Measurements from ENCODE around the gene MTG1.
A peak's percentile ranks its signal among the peaks of the same experiment; 100 is the strongest.
"Not testable (repeated sequence)": the region's sequence is repeated elsewhere in the genome, so short reads cannot be mapped to it uniquely, and the experiment has no call there.

MTG1 gene

GRCh38 chr10:133373174-133374090, 20.5 kb upstream of the MTG1 start, which contains the start of gene ECHS1:
Gene ECHS1 (minus strand): TSS chr10:133373354. CDS start chr10:133373333, 21 bp downstream.
- Histone ChIP-seq H3K36me3 (ENCODE audit: control insufficient read depth in 4 of 4, insufficient read depth in 4 of 4, low read length in 3 of 4) (peaks cover 0 to 27% (median 19%) of the 10 kb centered on the region in 4 experiments), H3K27ac (ENCODE audit: insufficient read depth in 1 of 2, low read depth in 1 of 2, low read length in 2 of 2, poor library complexity in 1 of 2, severe bottlenecking in 2 of 2) (peak within 1 kb of the TSS in 1 of 2 experiments; percentile 78)

GRCh38 chr10:133375357-133376115, 18.4 kb upstream of the MTG1 start:
- POLR2A ChIA-PET: no interaction called here
- CTCF ChIA-PET: no interaction called here
- DNase-seq: no peak
- peaks cover 0 to 41% (median 33%) of the 10 kb centered on the region in 4 experiments for H3K4me1 ChIP-seq (ENCODE audit: control extremely low read depth in 1 of 4, control insufficient read depth in 4 of 4, insufficient read depth in 4 of 4, low read length in 3 of 4)
- H3K9me3 ChIP-seq (ENCODE audit: control extremely low read depth in 1 of 5, control insufficient read depth in 4 of 5, insufficient read depth in 2 of 5, low read depth in 1 of 5, low read length in 4 of 5): no peaks in the 10 kb centered on the region
- no peak overlapping the region for H3K27ac ChIP-seq (ENCODE audit: insufficient read depth in 1 of 2, low read depth in 1 of 2, low read length in 2 of 2, poor library complexity in 1 of 2, severe bottlenecking in 2 of 2)
- peaks cover 0 to 3% (median 0%) of the 10 kb centered on the region in 5 experiments for H3K27me3 ChIP-seq (replicated peaks in 2 of 5; ENCODE audit: control insufficient read depth in 4 of 5, insufficient read depth in 5 of 5, low read length in 4 of 5)
- H3K4me3 ChIP-seq (ENCODE audit: control insufficient read depth in 1 of 7, extremely low read depth in 1 of 7, insufficient read depth in 4 of 7, low read depth in 2 of 7, low read length in 6 of 7): no peak overlapping the region
- H3K36me3 ChIP-seq (ENCODE audit: control insufficient read depth in 4 of 4, insufficient read depth in 4 of 4, low read length in 3 of 4): peaks cover 0 to 7% (median 4%) of the 10 kb centered on the region in 4 experiments
- WGBS (ENCODE audit: insufficient coverage): 97% methylated on average over 9 of the region's 12 CpGs

More at GRCh38 chr10:133373174-133374090, 20.5 kb upstream of the MTG1 start, which contains the start of gene ECHS1:
- Histone ChIP-seq H3K9me3 (ENCODE audit: control extremely low read depth in 1 of 5, control insufficient read depth in 4 of 5, insufficient read depth in 2 of 5, low read depth in 1 of 5, low read length in 4 of 5) (no peaks in the 10 kb centered on the region), H3K27me3 (replicated peaks in 2 of 5; ENCODE audit: control insufficient read depth in 4 of 5, insufficient read depth in 5 of 5, low read length in 4 of 5) (peaks cover 0 to 3% (median 0%) of the 10 kb centered on the region in 5 experiments), H3K4me1 (ENCODE audit: control extremely low read depth in 1 of 4, control insufficient read depth in 4 of 4, insufficient read depth in 4 of 4, low read length in 3 of 4) (peaks cover 0 to 24% (median 21%) of the 10 kb centered on the region in 4 experiments), H3K4me3 (ENCODE audit: control insufficient read depth in 1 of 7, extremely low read depth in 1 of 7, insufficient read depth in 4 of 7, low read depth in 2 of 7, low read length in 6 of 7) (peak within 1 kb of the TSS; percentile 69 to 88 (median 76))
- POLR2A ChIA-PET: interaction anchor here (0.5 to 1.1 kb wide), 2 partner anchors 27 to 37 kb away, joined by 3 read pairs; partner anchors contain the start of gene CALY
- CTCF ChIA-PET: interaction anchor here (0.9 kb wide), 1 partner anchor 12 kb away, joined by 3 read pairs; no protein-coding TSS in a partner anchor
- peak; percentile 85 to 92 (median 92) for DNase-seq
- under 1% methylated on average over 30 of the region's 89 CpGs for WGBS (ENCODE audit: insufficient coverage)

- CTCF ChIA-PET: interaction anchor here (2.7 kb wide), 1 partner anchor 47 kb away, joined by 10 read pairs; no protein-coding TSS in a partner anchor
- POLR2A ChIA-PET; H3K36me3 ChIP-seq (ENCODE audit: control insufficient read depth in 4 of 4, insufficient read depth in 4 of 4, low read length in 3 of 4); H3K4me3 ChIP-seq (ENCODE audit: control insufficient read depth in 1 of 7, extremely low read depth in 1 of 7, insufficient read depth in 4 of 7, low read depth in 2 of 7, low read length in 6 of 7); H3K27me3 ChIP-seq (replicated peaks in 2 of 5; ENCODE audit: control insufficient read depth in 4 of 5, insufficient read depth in 5 of 5, low read length in 4 of 5); H3K27ac ChIP-seq (ENCODE audit: insufficient read depth in 1 of 2, low read depth in 1 of 2, low read length in 2 of 2, poor library complexity in 1 of 2, severe bottlenecking in 2 of 2); DNase-seq; H3K9me3 ChIP-seq (ENCODE audit: control extremely low read depth in 1 of 5, control insufficient read depth in 4 of 5, insufficient read depth in 2 of 5, low read depth in 1 of 5, low read length in 4 of 5): not testable (repeated sequence)
- H3K4me1 ChIP-seq (ENCODE audit: control extremely low read depth in 1 of 4, control insufficient read depth in 4 of 4, insufficient read depth in 4 of 4, low read length in 3 of 4): peaks cover 0 to 45% (median 38%) of the 10 kb centered on the region in 4 experiments
- 100% methylated on average over 1 of the region's 5 CpGs for WGBS (ENCODE audit: insufficient coverage)
Observed at GRCh38 chr10:133376183-133376582, 17.8 kb upstream of the MTG1 start.

- no peak overlapping the region for H3K27ac ChIP-seq (ENCODE audit: insufficient read depth in 1 of 2, low read depth in 1 of 2, low read length in 2 of 2, poor library complexity in 1 of 2, severe bottlenecking in 2 of 2)
Observed at GRCh38 chr10:133377025-133377817, 16.7 kb upstream of the MTG1 start.

GRCh38 chr10:133377818-133378250, 16.1 kb upstream of the MTG1 start:
- DNase-seq: no peak
- WGBS (ENCODE audit: insufficient coverage): 63% methylated on average over 13 of the region's 20 CpGs
- no peak overlapping the region for H3K27ac ChIP-seq (ENCODE audit: insufficient read depth in 1 of 2, low read depth in 1 of 2, low read length in 2 of 2, poor library complexity in 1 of 2, severe bottlenecking in 2 of 2)

More at GRCh38 chr10:133377025-133377817, 16.7 kb upstream of the MTG1 start:
- peaks cover 0 to 50% (median 38%) of the 10 kb centered on the region in 4 experiments for H3K4me1 ChIP-seq (ENCODE audit: control extremely low read depth in 1 of 4, control insufficient read depth in 4 of 4, insufficient read depth in 4 of 4, low read length in 3 of 4)
- no peaks in the 10 kb centered on the region for H3K36me3 ChIP-seq (ENCODE audit: control insufficient read depth in 4 of 4, insufficient read depth in 4 of 4, low read length in 3 of 4)
- ChIA-PET POLR2A (no interaction called here), CTCF (interaction anchor here (1.1 to 2.7 kb wide), 4 partner anchors 14 to 49 kb away, joined by 3 to 10 read pairs (median 4); no protein-coding TSS in a partner anchor)
- H3K9me3 ChIP-seq (ENCODE audit: control extremely low read depth in 1 of 5, control insufficient read depth in 4 of 5, insufficient read depth in 2 of 5, low read depth in 1 of 5, low read length in 4 of 5): no peaks in the 10 kb centered on the region
- H3K27me3 ChIP-seq (replicated peaks in 2 of 5; ENCODE audit: control insufficient read depth in 4 of 5, insufficient read depth in 5 of 5, low read length in 4 of 5): peaks cover 0 to 3% (median 0%) of the 10 kb centered on the region in 5 experiments
- WGBS (ENCODE audit: insufficient coverage): 96% methylated on average over 26 of the region's 30 CpGs
- DNase-seq: no peak
- peak overlapping the region in 2 of 7 experiments; percentile 74 to 76 for H3K4me3 ChIP-seq (ENCODE audit: control insufficient read depth in 1 of 7, extremely low read depth in 1 of 7, insufficient read depth in 4 of 7, low read depth in 2 of 7, low read length in 6 of 7)

More at GRCh38 chr10:133377818-133378250, 16.1 kb upstream of the MTG1 start:
- H3K4me3 ChIP-seq (ENCODE audit: control insufficient read depth in 1 of 7, extremely low read depth in 1 of 7, insufficient read depth in 4 of 7, low read depth in 2 of 7, low read length in 6 of 7): peak overlapping the region; percentile 43 to 81 (median 72)
- CTCF ChIA-PET: interaction anchor here (0.9 to 2.7 kb wide), 5 partner anchors 10 to 50 kb away, joined by 3 to 10 read pairs (median 4); no protein-coding TSS in a partner anchor
- POLR2A ChIA-PET: interaction anchor here (0.6 kb wide), 1 partner anchor 103 kb away, joined by 3 read pairs; no protein-coding TSS in a partner anchor
- peaks cover 0 to 3% (median 0%) of the 10 kb centered on the region in 5 experiments for H3K27me3 ChIP-seq (replicated peaks in 2 of 5; ENCODE audit: control insufficient read depth in 4 of 5, insufficient read depth in 5 of 5, low read length in 4 of 5)
- H3K9me3 ChIP-seq (ENCODE audit: control extremely low read depth in 1 of 5, control insufficient read depth in 4 of 5, insufficient read depth in 2 of 5, low read depth in 1 of 5, low read length in 4 of 5): no peaks in the 10 kb centered on the region
- peaks cover 0 to 47% (median 35%) of the 10 kb centered on the region in 4 experiments for H3K4me1 ChIP-seq (ENCODE audit: control extremely low read depth in 1 of 4, control insufficient read depth in 4 of 4, insufficient read depth in 4 of 4, low read length in 3 of 4)
- no peaks in the 10 kb centered on the region for H3K36me3 ChIP-seq (ENCODE audit: control insufficient read depth in 4 of 4, insufficient read depth in 4 of 4, low read length in 3 of 4)

All from common myeloid progenitor, CD34-positive (primary cell).